ENCODE data around the gene TCTN3.
"Not testable (repeated sequence)": the region's sequence is repeated elsewhere in the genome, so short reads cannot be mapped to it uniquely, and the experiment has no call there.

Gene TCTN3

GRCh38 chr10:95620415-95620814 lies 73.3 kb downstream of the TCTN3 start:
- DNase-seq, result not testable (repeated sequence)

- no peak for DNase-seq
These were observed 75.6 kb downstream of the TCTN3 start for GRCh38 chr10:95618101-95618500.

DNA sequence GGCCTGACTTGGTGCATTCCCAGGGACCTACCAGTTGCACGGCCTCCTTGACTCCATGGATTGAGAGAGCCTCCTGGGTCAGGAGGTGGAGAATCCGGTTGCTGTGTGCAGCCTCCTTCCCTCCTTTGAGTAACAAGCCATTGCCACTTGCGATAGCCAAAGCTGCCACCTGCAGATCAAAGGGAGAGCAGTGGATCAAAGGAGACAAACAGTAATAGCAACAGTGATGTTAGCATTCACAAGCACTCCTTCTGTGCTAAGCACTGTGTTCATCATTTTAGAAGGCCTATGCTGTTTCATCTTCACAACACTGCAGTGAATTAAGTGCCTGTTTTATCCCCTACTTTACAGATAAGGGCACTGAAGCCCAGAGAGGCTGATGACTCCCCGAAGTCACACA lies 77.3 kb downstream of the TCTN3 start:
- no peak for DNase-seq

Data from activated CD8-positive, alpha-beta memory T cell treated with anti-CD3 and anti-CD28 coated beads for 24 hours (primary cell).